Activated CD8-positive, alpha-beta T cell treated with anti-CD3 and anti-CD28 coated beads for 36 hours (primary cell): ENCODE measurements around the gene ELMOD1. TPM values are rescaled to one million over a fixed set of nuclear protein-coding genes. Genes with fewer than 3 reads are reported as not detected.

Source experiments
- ATAC-seq: fragments of 200-7000 bp; cut with Tn5 transposase; one replicate; pipeline ENCODE4 v1.10.0; 2021; ENCODE audit warnings: mild to moderate bottlenecking, moderate library complexity
- CTCF ChIA-PET: fragments of 350-600 bp; sonication (Branson Sonifier 250); formaldehyde crosslinking; loops from one replicate; lab custom pipeline; 2021; ENCODE audit warnings: antibody characterized with exemption; lab: Charles Lee
- POLR2A ChIA-PET: fragments of 350-600 bp; sonication (Branson Sonifier 250); formaldehyde crosslinking; loops from one replicate; lab custom pipeline; 2021; ENCODE audit warnings: antibody characterized with exemption; lab: Charles Lee
- DNase-seq: peaks from one replicate; pipeline ENCODE4 v3.0.0-alpha.2; 2020
- H3K27ac Mint-ChIP-seq: one replicate; pipeline ENCODE4 v1.8.0; 2021; ENCODE audit warnings: mild to moderate bottlenecking, mixed read lengths
- H3K27me3 Mint-ChIP-seq: one replicate; pipeline ENCODE4 v1.8.0; 2021; ENCODE audit warnings: mixed read lengths
- H3K36me3 Mint-ChIP-seq: one replicate; pipeline ENCODE4 v1.8.0; 2021; ENCODE audit warnings: low read depth, mixed read lengths
- H3K4me1 Mint-ChIP-seq: one replicate; pipeline ENCODE4 v1.8.0; 2021; ENCODE audit warnings: low read depth, mixed read lengths
- H3K4me3 Mint-ChIP-seq: one replicate; pipeline ENCODE4 v1.8.0; 2021; ENCODE audit warnings: mild to moderate bottlenecking, moderate library complexity, mixed read lengths
- H3K9me3 Mint-ChIP-seq: one replicate; pipeline ENCODE4 v1.8.0; 2021; ENCODE audit warnings: mixed read lengths
- intact Hi-C: fragments of 100-400 bp; cut with micrococcal nuclease; formaldehyde crosslinking; loops from one replicate; pipeline ENCODE4 v1.10.0; 2022
- total RNA-seq, 2 experiments: library from RNA; stranded (reverse); gene quantifications; one replicate each; pipeline ENCODE4 v1.2.3, GENCODE V29; 2021
- TF ChIP-seq, protein P1 (sequence below): fragments of 200-600 bp; IDR thresholded peaks from one replicate; pipeline ENCODE4 v1.8.0; 2022; ENCODE audit warnings: antibody characterized with exemption, mild to moderate bottlenecking

ELMOD1 gene
- total RNA-seq, 2 experiments from 2014 or later, result not detected

GRCh38 chr11:107612445-107612844, 21.5 kb downstream of the ELMOD1 start:
- POLR2A ChIA-PET, result no interaction called here
- ATAC-seq, result no peak

GRCh38 chr11:107619926-107620325, 29.0 kb downstream of the ELMOD1 start:
- DNase-seq, result no peak
- ATAC-seq, result no peak
- Mint-ChIP-seq H3K27me3 (peaks cover 21% of the 10 kb centered on the region), H3K27ac (no peak overlapping the region), H3K4me3 (no peak overlapping the region), H3K36me3 (no peaks in the 10 kb centered on the region), H3K4me1 (no peaks in the 10 kb centered on the region), H3K9me3 (no peaks in the 10 kb centered on the region)
- ChIA-PET CTCF (no interaction called here), POLR2A (no interaction called here)
- TF ChIP-seq, protein P1, sequence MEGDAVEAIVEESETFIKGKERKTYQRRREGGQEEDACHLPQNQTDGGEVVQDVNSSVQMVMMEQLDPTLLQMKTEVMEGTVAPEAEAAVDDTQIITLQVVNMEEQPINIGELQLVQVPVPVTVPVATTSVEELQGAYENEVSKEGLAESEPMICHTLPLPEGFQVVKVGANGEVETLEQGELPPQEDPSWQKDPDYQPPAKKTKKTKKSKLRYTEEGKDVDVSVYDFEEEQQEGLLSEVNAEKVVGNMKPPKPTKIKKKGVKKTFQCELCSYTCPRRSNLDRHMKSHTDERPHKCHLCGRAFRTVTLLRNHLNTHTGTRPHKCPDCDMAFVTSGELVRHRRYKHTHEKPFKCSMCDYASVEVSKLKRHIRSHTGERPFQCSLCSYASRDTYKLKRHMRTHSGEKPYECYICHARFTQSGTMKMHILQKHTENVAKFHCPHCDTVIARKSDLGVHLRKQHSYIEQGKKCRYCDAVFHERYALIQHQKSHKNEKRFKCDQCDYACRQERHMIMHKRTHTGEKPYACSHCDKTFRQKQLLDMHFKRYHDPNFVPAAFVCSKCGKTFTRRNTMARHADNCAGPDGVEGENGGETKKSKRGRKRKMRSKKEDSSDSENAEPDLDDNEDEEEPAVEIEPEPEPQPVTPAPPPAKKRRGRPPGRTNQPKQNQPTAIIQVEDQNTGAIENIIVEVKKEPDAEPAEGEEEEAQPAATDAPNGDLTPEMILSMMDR, result no peak
- intact Hi-C loops, result no loop called here

More at GRCh38 chr11:107612445-107612844, 21.5 kb downstream of the ELMOD1 start:
- no peak overlapping the region for H3K4me3 Mint-ChIP-seq
- intact Hi-C loops, result no loop called here
- H3K27ac Mint-ChIP-seq, result no peak overlapping the region
- TF ChIP-seq, protein P1, result no peak
- no peaks in the 10 kb centered on the region for H3K4me1 Mint-ChIP-seq
- no peaks in the 10 kb centered on the region for H3K36me3 Mint-ChIP-seq
- CTCF ChIA-PET, result no interaction called here
- DNase-seq, result no peak
- H3K27me3 Mint-ChIP-seq, result peaks cover 27% of the 10 kb centered on the region
- H3K9me3 Mint-ChIP-seq, result no peaks in the 10 kb centered on the region

DNA sequence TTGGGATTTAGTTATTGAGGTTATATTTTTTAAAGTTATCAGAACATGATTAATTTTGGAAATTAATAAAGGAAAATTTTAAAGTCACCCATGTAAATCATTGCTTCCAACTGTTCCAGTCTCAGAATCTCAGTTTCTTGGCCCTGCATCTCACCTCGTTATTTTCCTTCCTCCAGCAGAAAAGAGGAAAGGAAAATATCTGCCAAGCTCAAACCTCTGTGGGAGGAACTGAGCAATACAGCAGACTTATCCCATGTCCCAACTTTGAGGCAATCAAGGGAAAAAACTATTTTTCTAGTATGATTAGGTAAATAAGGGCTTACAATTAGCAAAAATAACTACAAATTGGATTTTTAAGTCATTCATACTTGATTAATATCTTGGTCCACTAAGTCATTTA, 30.1 kb downstream of the ELMOD1 start:
- TF ChIP-seq, protein P1, result no peak
- H3K9me3 Mint-ChIP-seq, result no peaks in the 10 kb centered on the region
- H3K36me3 Mint-ChIP-seq, result no peaks in the 10 kb centered on the region
- H3K4me3 Mint-ChIP-seq, result no peak overlapping the region
- ATAC-seq (no peak), DNase-seq (no peak)
- intact Hi-C loops, result no loop called here
- ChIA-PET POLR2A (no interaction called here), CTCF (no interaction called here)
- no peak overlapping the region for H3K27ac Mint-ChIP-seq
- no peaks in the 10 kb centered on the region for H3K4me1 Mint-ChIP-seq
- peaks cover 29% of the 10 kb centered on the region for H3K27me3 Mint-ChIP-seq

DNA sequence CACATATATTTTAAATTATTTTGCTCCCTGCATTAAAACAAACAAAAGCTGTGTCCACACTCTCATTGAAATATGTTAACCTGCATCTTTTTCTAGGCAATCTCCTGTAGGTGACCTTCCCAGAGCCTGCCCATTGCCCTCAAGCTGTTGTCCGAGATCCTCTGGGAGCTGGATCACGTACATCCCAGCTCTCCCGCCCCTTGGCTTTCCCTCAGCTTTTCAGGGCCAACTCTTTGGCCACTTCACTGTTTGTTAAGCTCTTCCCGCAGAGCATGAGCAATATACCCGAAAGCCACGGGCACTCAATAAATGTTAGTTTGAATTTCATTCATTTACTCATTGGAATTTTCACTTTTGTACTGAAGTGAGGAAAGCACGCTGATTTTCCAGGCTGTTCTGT, 32.2 kb downstream of the ELMOD1 start:
- ChIA-PET POLR2A (no interaction called here), CTCF (interaction anchor here (1.5 kb wide), 1 partner anchor 74 kb away, joined by 3 read pairs; no protein-coding TSS in a partner anchor)
- TF ChIP-seq, protein P1, result no peak
- Mint-ChIP-seq H3K4me3 (no peak overlapping the region), H3K9me3 (no peaks in the 10 kb centered on the region), H3K27ac (no peak overlapping the region), H3K27me3 (peaks cover 33% of the 10 kb centered on the region), H3K4me1 (no peaks in the 10 kb centered on the region), H3K36me3 (no peaks in the 10 kb centered on the region)
- DNase-seq (no peak), ATAC-seq (no peak)
- intact Hi-C loops, result no loop called here

DNA sequence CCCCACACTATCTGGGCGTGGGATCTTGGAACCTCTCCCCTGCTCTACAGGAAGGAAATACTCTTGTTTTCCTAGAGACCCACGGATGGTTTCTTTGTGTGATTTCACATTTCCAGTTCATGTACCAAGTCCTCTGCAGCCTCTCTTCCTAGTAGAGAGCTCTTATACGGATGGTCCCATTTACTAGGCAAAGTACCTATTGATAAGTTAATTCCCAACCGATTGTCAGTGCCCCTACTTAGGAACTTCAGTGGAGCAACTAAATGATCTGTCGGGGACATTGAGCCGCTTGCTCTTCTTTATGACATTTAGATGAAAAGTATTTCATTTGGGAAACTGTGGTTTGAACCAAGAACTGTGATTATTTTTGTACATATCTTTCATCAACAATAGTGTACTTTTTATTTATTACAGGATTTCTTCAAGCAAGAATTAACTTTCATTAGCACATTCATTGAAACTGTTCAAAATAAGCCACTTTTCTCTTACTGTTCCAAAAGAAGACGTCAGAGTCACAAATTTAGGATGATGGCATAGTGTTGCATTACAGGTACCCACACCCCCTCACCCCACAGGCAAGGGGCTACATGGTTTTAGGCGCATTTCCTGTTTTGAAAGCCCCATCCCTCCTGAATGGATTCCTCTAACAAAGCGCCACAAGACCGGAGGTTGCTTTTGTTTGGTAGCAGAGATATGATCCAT, 34.2 kb downstream of the ELMOD1 start:
- H3K27me3 Mint-ChIP-seq, result peaks cover 40% of the 10 kb centered on the region
- CTCF ChIA-PET, result no interaction called here
- no peak overlapping the region for H3K27ac Mint-ChIP-seq
- no peaks in the 10 kb centered on the region for H3K36me3 Mint-ChIP-seq
- TF ChIP-seq, protein P1, result no peak
- H3K9me3 Mint-ChIP-seq, result no peaks in the 10 kb centered on the region
- ATAC-seq, result no peak
- no peaks in the 10 kb centered on the region for H3K4me1 Mint-ChIP-seq
- POLR2A ChIA-PET, result no interaction called here
- no peak overlapping the region for H3K4me3 Mint-ChIP-seq
- DNase-seq, result no peak
- intact Hi-C loops, result no loop called here
